ENCODE data around the gene SND1.

The SND1 gene

GRCh38 chr7:127857464-127857841 lies 205.5 kb downstream of the SND1 start:
- no peak for DNase-seq
- Histone ChIP-seq H3K36me3 (ENCODE audit: control insufficient read depth in 1 of 2, insufficient read depth in 2 of 2, low read depth in 1 of 2, low read length in 2 of 2) (peaks cover 9 to 13% of the 10 kb centered on the region in 2 experiments), H4K8ac (ENCODE audit: low read length) (no peak overlapping the region), H3K27ac (ENCODE audit: low read length, poor library complexity, severe bottlenecking) (no peak overlapping the region), H2BK120ac (ENCODE audit: low read depth, low read length) (no peak overlapping the region), H3K4me1 (ENCODE audit: control insufficient read depth, insufficient read depth, low read depth, low read length) (peaks cover 6% of the 10 kb centered on the region), H2AK5ac (ENCODE audit: low read length, severe bottlenecking) (no peak overlapping the region), H3K23ac (ENCODE audit: low read length in 2 of 2) (no peak overlapping the region), H3K18ac (ENCODE audit: low read depth in 1 of 2, low read length in 2 of 2) (no peak overlapping the region), H3K14ac (ENCODE audit: low read length in 2 of 2) (no peak overlapping the region), H2BK12ac (ENCODE audit: low read length in 2 of 2) (no peak overlapping the region), H2BK15ac (ENCODE audit: low read depth, poor library complexity, severe bottlenecking) (no peak overlapping the region), H3K4ac (ENCODE audit: low read depth in 1 of 2, low read length in 2 of 2) (no peak overlapping the region), H2AFZ (ENCODE audit: low read depth, low read length) (no peak overlapping the region), H2BK5ac (ENCODE audit: low read depth, low read length, poor library complexity, severe bottlenecking) (no peak overlapping the region), H3K79me1 (replicated peaks; ENCODE audit: low read length, poor library complexity, severe bottlenecking) (peaks cover 33% of the 10 kb centered on the region), H3K9ac (ENCODE audit: low read length) (no peak overlapping the region), H3K4me2 (ENCODE audit: low read length, poor library complexity, severe bottlenecking) (no peak overlapping the region), H3K27me3 (ENCODE audit: control insufficient read depth in 1 of 2, insufficient read depth in 1 of 2, low read length in 2 of 2) (no peaks in the 10 kb centered on the region), H3K9me3 (ENCODE audit: control insufficient read depth, low read length) (no peaks in the 10 kb centered on the region), H3K4me3 (ENCODE audit: insufficient read depth in 1 of 2, low read depth in 1 of 2, low read length in 2 of 2) (no peak overlapping the region), H4K91ac (ENCODE audit: low read length) (no peak overlapping the region)
- 100% methylated on average over 3 of the region's 4 CpGs for WGBS

GRCh38 chr7:127858091-127858914 lies 206.3 kb downstream of the SND1 start:
- Histone ChIP-seq H3K27ac (ENCODE audit: low read length, poor library complexity, severe bottlenecking) (no peak overlapping the region), H3K4me3 (ENCODE audit: insufficient read depth in 1 of 2, low read depth in 1 of 2, low read length in 2 of 2) (no peak overlapping the region)

GRCh38 chr7:127858915-127859189 lies 206.9 kb downstream of the SND1 start:
- H2AFZ ChIP-seq (ENCODE audit: low read depth, low read length) = no peak overlapping the region
- no peak for DNase-seq
- peaks cover 10% of the 10 kb centered on the region for H3K4me1 ChIP-seq (ENCODE audit: control insufficient read depth, insufficient read depth, low read depth, low read length)
- H2BK5ac ChIP-seq (ENCODE audit: low read depth, low read length, poor library complexity, severe bottlenecking) = no peak overlapping the region
- H3K27me3 ChIP-seq (ENCODE audit: control insufficient read depth in 1 of 2, insufficient read depth in 1 of 2, low read length in 2 of 2) = no peaks in the 10 kb centered on the region
- H2BK120ac ChIP-seq (ENCODE audit: low read depth, low read length) = no peak overlapping the region
- WGBS = 86% methylated on average over 1 of the region's 1 CpG
- H3K4me3 ChIP-seq (ENCODE audit: insufficient read depth in 1 of 2, low read depth in 1 of 2, low read length in 2 of 2) = no peak overlapping the region
- no peak overlapping the region for H3K4ac ChIP-seq (ENCODE audit: low read depth in 1 of 2, low read length in 2 of 2)
- H3K23ac ChIP-seq (ENCODE audit: low read length in 2 of 2) = no peak overlapping the region
- no peak overlapping the region for H2BK12ac ChIP-seq (ENCODE audit: low read length in 2 of 2)
- peaks cover 9 to 14% of the 10 kb centered on the region in 2 experiments for H3K36me3 ChIP-seq (ENCODE audit: control insufficient read depth in 1 of 2, insufficient read depth in 2 of 2, low read depth in 1 of 2, low read length in 2 of 2)
- no peaks in the 10 kb centered on the region for H3K9me3 ChIP-seq (ENCODE audit: control insufficient read depth, low read length)
- H3K27ac ChIP-seq (ENCODE audit: low read length, poor library complexity, severe bottlenecking) = no peak overlapping the region
- H3K4me2 ChIP-seq (ENCODE audit: low read length, poor library complexity, severe bottlenecking) = no peak overlapping the region
- no peak overlapping the region for H3K9ac ChIP-seq (ENCODE audit: low read length)
- H3K18ac ChIP-seq (ENCODE audit: low read depth in 1 of 2, low read length in 2 of 2) = no peak overlapping the region
- no peak overlapping the region for H2BK15ac ChIP-seq (ENCODE audit: low read depth, poor library complexity, severe bottlenecking)
- H3K79me1 ChIP-seq (replicated peaks; ENCODE audit: low read length, poor library complexity, severe bottlenecking) = peaks cover 26% of the 10 kb centered on the region
- H4K91ac ChIP-seq (ENCODE audit: low read length) = no peak overlapping the region
- no peak overlapping the region for H2AK5ac ChIP-seq (ENCODE audit: low read length, severe bottlenecking)
- H4K8ac ChIP-seq (ENCODE audit: low read length) = no peak overlapping the region
- H3K14ac ChIP-seq (ENCODE audit: low read length in 2 of 2) = no peak overlapping the region

More at GRCh38 chr7:127858091-127858914, 206.3 kb downstream of the SND1 start:
- Histone ChIP-seq H3K9me3 (ENCODE audit: control insufficient read depth, low read length) (no peaks in the 10 kb centered on the region), H4K91ac (ENCODE audit: low read length) (no peak overlapping the region), H2AFZ (ENCODE audit: low read depth, low read length) (no peak overlapping the region), H4K8ac (ENCODE audit: low read length) (no peak overlapping the region), H3K9ac (ENCODE audit: low read length) (no peak overlapping the region), H3K4me1 (ENCODE audit: control insufficient read depth, insufficient read depth, low read depth, low read length) (peaks cover 10% of the 10 kb centered on the region), H3K14ac (ENCODE audit: low read length in 2 of 2) (no peak overlapping the region), H2BK12ac (ENCODE audit: low read length in 2 of 2) (no peak overlapping the region), H2BK120ac (ENCODE audit: low read depth, low read length) (no peak overlapping the region), H3K4ac (ENCODE audit: low read depth in 1 of 2, low read length in 2 of 2) (no peak overlapping the region), H3K23ac (ENCODE audit: low read length in 2 of 2) (no peak overlapping the region), H3K4me2 (ENCODE audit: low read length, poor library complexity, severe bottlenecking) (no peak overlapping the region), H3K27me3 (ENCODE audit: control insufficient read depth in 1 of 2, insufficient read depth in 1 of 2, low read length in 2 of 2) (no peaks in the 10 kb centered on the region), H2BK15ac (ENCODE audit: low read depth, poor library complexity, severe bottlenecking) (no peak overlapping the region), H3K36me3 (ENCODE audit: control insufficient read depth in 1 of 2, insufficient read depth in 2 of 2, low read depth in 1 of 2, low read length in 2 of 2) (peaks cover 9 to 14% of the 10 kb centered on the region in 2 experiments), H2BK5ac (ENCODE audit: low read depth, low read length, poor library complexity, severe bottlenecking) (no peak overlapping the region), H2AK5ac (ENCODE audit: low read length, severe bottlenecking) (no peak overlapping the region), H3K18ac (ENCODE audit: low read depth in 1 of 2, low read length in 2 of 2) (no peak overlapping the region), H3K79me1 (replicated peaks; ENCODE audit: low read length, poor library complexity, severe bottlenecking) (peaks cover 27% of the 10 kb centered on the region)
- WGBS = 95% methylated on average over 13 of the region's 14 CpGs
- no peak for DNase-seq

- Histone ChIP-seq H3K4me3 (ENCODE audit: insufficient read depth in 1 of 2, low read depth in 1 of 2, low read length in 2 of 2) (no peak overlapping the region), H2BK5ac (ENCODE audit: low read depth, low read length, poor library complexity, severe bottlenecking) (no peak overlapping the region), H4K91ac (ENCODE audit: low read length) (no peak overlapping the region), H3K9ac (ENCODE audit: low read length) (no peak overlapping the region), H4K8ac (ENCODE audit: low read length) (no peak overlapping the region), H2BK12ac (ENCODE audit: low read length in 2 of 2) (no peak overlapping the region), H2AK5ac (ENCODE audit: low read length, severe bottlenecking) (no peak overlapping the region), H3K36me3 (ENCODE audit: control insufficient read depth in 1 of 2, insufficient read depth in 2 of 2, low read depth in 1 of 2, low read length in 2 of 2) (peaks cover 9 to 14% of the 10 kb centered on the region in 2 experiments), H3K79me1 (replicated peaks; ENCODE audit: low read length, poor library complexity, severe bottlenecking) (peaks cover 25% of the 10 kb centered on the region), H3K23ac (ENCODE audit: low read length in 2 of 2) (no peak overlapping the region), H3K27ac (ENCODE audit: low read length, poor library complexity, severe bottlenecking) (no peak overlapping the region), H3K4ac (ENCODE audit: low read depth in 1 of 2, low read length in 2 of 2) (no peak overlapping the region), H3K14ac (ENCODE audit: low read length in 2 of 2) (no peak overlapping the region), H3K18ac (ENCODE audit: low read depth in 1 of 2, low read length in 2 of 2) (no peak overlapping the region), H3K4me1 (ENCODE audit: control insufficient read depth, insufficient read depth, low read depth, low read length) (peaks cover 10% of the 10 kb centered on the region), H2BK15ac (ENCODE audit: low read depth, poor library complexity, severe bottlenecking) (no peak overlapping the region), H3K9me3 (ENCODE audit: control insufficient read depth, low read length) (no peaks in the 10 kb centered on the region), H2BK120ac (ENCODE audit: low read depth, low read length) (no peak overlapping the region), H2AFZ (ENCODE audit: low read depth, low read length) (no peak overlapping the region), H3K27me3 (ENCODE audit: control insufficient read depth in 1 of 2, insufficient read depth in 1 of 2, low read length in 2 of 2) (no peaks in the 10 kb centered on the region), H3K4me2 (ENCODE audit: low read length, poor library complexity, severe bottlenecking) (no peak overlapping the region)
- DNase-seq = no peak
- no CpG with 5 or more reads among the region's 1 CpG for WGBS
These were observed 207.3 kb downstream of the SND1 start for GRCh38 chr7:127859330-127859729.
